Measurements from ENCODE around the gene TCN2.

DNA sequence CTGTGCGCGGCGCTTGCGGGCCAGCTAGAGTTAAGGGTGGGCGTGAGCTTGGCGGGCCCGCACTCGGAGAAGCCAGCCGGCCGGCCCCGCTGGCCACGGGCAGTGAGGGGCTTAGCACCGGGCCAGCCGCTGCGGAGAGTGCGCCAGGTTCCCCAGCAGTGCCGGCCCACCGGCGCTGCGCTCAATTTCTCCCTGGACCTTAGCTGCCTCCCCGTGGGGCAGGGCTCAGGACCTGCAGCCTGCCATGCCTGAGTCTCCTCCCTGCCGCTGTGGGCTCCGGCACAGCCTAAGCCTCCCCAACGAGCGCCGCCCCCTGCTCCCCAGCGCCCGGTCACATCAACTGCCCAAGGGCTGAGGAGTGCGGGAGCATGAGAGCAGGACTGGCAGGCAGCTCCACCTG, 10.1 kb upstream of the TCN2 start:
- TF ChIP-seq, protein P1, sequence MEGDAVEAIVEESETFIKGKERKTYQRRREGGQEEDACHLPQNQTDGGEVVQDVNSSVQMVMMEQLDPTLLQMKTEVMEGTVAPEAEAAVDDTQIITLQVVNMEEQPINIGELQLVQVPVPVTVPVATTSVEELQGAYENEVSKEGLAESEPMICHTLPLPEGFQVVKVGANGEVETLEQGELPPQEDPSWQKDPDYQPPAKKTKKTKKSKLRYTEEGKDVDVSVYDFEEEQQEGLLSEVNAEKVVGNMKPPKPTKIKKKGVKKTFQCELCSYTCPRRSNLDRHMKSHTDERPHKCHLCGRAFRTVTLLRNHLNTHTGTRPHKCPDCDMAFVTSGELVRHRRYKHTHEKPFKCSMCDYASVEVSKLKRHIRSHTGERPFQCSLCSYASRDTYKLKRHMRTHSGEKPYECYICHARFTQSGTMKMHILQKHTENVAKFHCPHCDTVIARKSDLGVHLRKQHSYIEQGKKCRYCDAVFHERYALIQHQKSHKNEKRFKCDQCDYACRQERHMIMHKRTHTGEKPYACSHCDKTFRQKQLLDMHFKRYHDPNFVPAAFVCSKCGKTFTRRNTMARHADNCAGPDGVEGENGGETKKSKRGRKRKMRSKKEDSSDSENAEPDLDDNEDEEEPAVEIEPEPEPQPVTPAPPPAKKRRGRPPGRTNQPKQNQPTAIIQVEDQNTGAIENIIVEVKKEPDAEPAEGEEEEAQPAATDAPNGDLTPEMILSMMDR (IDR thresholded peaks at IDR 0.05): no peak
- TF ChIP-seq POLR2A (IDR thresholded peaks at IDR 0.05): no peak

All from Peyer's patch (tissue), 4 donors.